GM19099 (cell line): ENCODE measurements around the gene PIEZO2.

ENCODE experiments used
- POLR2A ChIP-seq: IDR thresholded peaks from 3 replicates; pipeline ENCODE4 v1.6.1; 2011; ENCODE audit warnings: low read depth; ENCODE audit not compliant: insufficient read length; ENCODE audit errors: extremely low read depth

Gene PIEZO2

GRCh38 chr18:11037533-11038240 is 111.7 kb downstream of the PIEZO2 start:
- no peak for TF ChIP-seq POLR2A

GRCh38 chr18:11035814-11036495 is 113.4 kb downstream of the PIEZO2 start:
- no peak for TF ChIP-seq POLR2A

GRCh38 chr18:11035376-11035775 is 114.0 kb downstream of the PIEZO2 start:
- no peak for TF ChIP-seq POLR2A

- no peak for TF ChIP-seq POLR2A
These were observed 114.5 kb downstream of the PIEZO2 start for GRCh38 chr18:11034884-11035283.

- no peak for TF ChIP-seq POLR2A
These were observed 115.9 kb downstream of the PIEZO2 start for GRCh38 chr18:11033503-11033902.

GRCh38 chr18:11031966-11032365 is 117.4 kb downstream of the PIEZO2 start:
- TF ChIP-seq POLR2A, result no peak

- no peak for TF ChIP-seq POLR2A
These were observed 120.3 kb downstream of the PIEZO2 start for GRCh38 chr18:11029021-11029420.

GRCh38 chr18:11027862-11028261 is 121.5 kb downstream of the PIEZO2 start:
- no peak for TF ChIP-seq POLR2A

- TF ChIP-seq POLR2A, result no peak
These were observed 123.7 kb downstream of the PIEZO2 start for GRCh38 chr18:11025671-11026070.

GRCh38 chr18:11024928-11025669 is 124.3 kb downstream of the PIEZO2 start:
- no peak for TF ChIP-seq POLR2A

- no peak for TF ChIP-seq POLR2A
These were observed 127.9 kb downstream of the PIEZO2 start for GRCh38 chr18:11021477-11021876.

GRCh38 chr18:11020877-11021414 is 128.4 kb downstream of the PIEZO2 start:
- TF ChIP-seq POLR2A, result no peak

GRCh38 chr18:11020161-11020853 is 129.1 kb downstream of the PIEZO2 start:
- no peak for TF ChIP-seq POLR2A

- no peak for TF ChIP-seq POLR2A
These were observed 129.9 kb downstream of the PIEZO2 start for GRCh38 chr18:11019295-11020105.
